Vagina (tissue), 2 donors: ENCODE measurements around the gene SLC25A26.

Experiments used
- POLR2A ChIP-seq, 2 donors: fragments of 450-650 bp; IDR thresholded peaks; one replicate each; pipeline ENCODE4 v1.6.1; 2017; ENCODE audit warnings: antibody characterized with exemption in 2 of 2, mild to moderate bottlenecking in 2 of 2, moderate library complexity in 2 of 2
- TF ChIP-seq, protein P1 (sequence below), 3 experiments: fragments of 450-650 bp in 2 of 3; fragments of 200-600 bp in 1 of 3; sonication (generic) in 1 of 3; IDR thresholded peaks; one replicate each; pipeline ENCODE4 v1.5.1; 2017 to 2019; ENCODE audit warnings: antibody characterized with exemption in 3 of 3, mild to moderate bottlenecking in 2 of 3, moderate library complexity in 2 of 3

DNA sequence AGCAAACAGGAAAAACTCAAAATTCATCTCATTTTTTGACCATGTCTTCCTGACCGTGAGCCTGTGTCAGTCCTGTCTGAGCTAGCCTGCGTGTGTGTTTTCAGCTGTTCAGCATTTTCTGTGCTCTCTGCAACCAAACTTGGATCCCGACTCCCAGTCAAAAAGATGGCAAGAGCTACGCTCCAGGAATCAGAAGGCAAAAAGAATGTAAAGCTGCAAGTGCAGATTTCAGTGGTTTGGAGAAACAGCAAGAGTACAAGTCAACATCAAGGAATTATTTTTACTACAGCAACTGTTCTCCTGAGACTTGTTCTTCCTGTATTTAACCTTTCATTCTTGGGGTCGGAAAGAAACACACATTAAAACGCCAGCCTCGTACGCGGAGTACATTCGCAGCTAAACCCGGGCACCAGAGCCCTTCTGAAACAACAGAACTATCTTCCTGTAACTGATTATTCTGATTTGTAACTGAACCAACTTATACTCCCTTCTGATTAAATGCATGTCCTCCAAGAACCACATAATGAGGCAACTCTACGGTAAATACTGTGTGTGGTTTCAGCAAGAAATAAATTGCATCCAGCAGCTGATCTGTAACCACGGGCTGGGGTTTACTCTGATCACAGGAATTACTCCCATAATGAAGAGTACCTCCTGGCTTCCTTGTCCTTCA is 172.7 kb downstream of the SLC25A26 start:
- no peak for TF ChIP-seq POLR2A (IDR thresholded peaks at IDR 0.05)
- TF ChIP-seq, protein P1, sequence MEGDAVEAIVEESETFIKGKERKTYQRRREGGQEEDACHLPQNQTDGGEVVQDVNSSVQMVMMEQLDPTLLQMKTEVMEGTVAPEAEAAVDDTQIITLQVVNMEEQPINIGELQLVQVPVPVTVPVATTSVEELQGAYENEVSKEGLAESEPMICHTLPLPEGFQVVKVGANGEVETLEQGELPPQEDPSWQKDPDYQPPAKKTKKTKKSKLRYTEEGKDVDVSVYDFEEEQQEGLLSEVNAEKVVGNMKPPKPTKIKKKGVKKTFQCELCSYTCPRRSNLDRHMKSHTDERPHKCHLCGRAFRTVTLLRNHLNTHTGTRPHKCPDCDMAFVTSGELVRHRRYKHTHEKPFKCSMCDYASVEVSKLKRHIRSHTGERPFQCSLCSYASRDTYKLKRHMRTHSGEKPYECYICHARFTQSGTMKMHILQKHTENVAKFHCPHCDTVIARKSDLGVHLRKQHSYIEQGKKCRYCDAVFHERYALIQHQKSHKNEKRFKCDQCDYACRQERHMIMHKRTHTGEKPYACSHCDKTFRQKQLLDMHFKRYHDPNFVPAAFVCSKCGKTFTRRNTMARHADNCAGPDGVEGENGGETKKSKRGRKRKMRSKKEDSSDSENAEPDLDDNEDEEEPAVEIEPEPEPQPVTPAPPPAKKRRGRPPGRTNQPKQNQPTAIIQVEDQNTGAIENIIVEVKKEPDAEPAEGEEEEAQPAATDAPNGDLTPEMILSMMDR (IDR thresholded peaks at IDR 0.05) = no peak
